ENCODE data around the gene PRKCB. TPM values are rescaled to one million over a fixed set of nuclear protein-coding genes. Genes with fewer than 3 reads are reported as not detected.
"Not testable (repeated sequence)": the region's sequence is repeated elsewhere in the genome, so short reads cannot be mapped to it uniquely, and the experiment has no call there.

Gene PRKCB
- total RNA-seq, 1 donor from 2014 or later: not detected

DNA sequence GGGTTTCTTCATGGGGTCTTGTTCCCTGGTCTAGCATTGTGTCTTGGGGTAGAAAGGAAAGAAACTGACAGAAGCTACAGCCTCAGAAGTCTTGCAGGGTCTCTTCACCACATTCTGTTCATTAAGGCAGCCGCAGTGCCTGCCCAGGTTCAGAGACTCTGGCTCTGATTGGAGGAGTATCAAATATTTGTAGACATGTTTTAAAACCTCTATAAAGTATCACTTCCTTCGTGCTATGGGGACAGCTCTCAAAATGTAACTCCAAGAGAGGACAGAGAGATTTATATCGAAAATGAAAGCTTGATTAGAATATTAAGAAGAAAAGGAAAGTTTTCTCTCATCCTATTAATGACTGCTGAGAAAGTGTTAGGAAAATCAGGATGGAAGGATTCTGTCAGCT, 313.3 kb downstream of the PRKCB start:
- Mint-ChIP-seq H3K36me3 (ENCODE audit: unreplicated experiment) (no peaks in the 10 kb centered on the region), H3K4me3 (ENCODE audit: unreplicated experiment) (no peak overlapping the region), H3K4me1 (ENCODE audit: unreplicated experiment) (no peaks in the 10 kb centered on the region), H3K27ac (ENCODE audit: unreplicated experiment) (no peak overlapping the region), H3K9me3 (ENCODE audit: unreplicated experiment) (no peaks in the 10 kb centered on the region), H3K27me3 (ENCODE audit: unreplicated experiment) (no peaks in the 10 kb centered on the region)
- TF ChIP-seq, protein P1, sequence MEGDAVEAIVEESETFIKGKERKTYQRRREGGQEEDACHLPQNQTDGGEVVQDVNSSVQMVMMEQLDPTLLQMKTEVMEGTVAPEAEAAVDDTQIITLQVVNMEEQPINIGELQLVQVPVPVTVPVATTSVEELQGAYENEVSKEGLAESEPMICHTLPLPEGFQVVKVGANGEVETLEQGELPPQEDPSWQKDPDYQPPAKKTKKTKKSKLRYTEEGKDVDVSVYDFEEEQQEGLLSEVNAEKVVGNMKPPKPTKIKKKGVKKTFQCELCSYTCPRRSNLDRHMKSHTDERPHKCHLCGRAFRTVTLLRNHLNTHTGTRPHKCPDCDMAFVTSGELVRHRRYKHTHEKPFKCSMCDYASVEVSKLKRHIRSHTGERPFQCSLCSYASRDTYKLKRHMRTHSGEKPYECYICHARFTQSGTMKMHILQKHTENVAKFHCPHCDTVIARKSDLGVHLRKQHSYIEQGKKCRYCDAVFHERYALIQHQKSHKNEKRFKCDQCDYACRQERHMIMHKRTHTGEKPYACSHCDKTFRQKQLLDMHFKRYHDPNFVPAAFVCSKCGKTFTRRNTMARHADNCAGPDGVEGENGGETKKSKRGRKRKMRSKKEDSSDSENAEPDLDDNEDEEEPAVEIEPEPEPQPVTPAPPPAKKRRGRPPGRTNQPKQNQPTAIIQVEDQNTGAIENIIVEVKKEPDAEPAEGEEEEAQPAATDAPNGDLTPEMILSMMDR (IDR thresholded peaks at IDR 0.05): no peak
- no peak for DNase-seq (ENCODE audit: extremely low spot score, unreplicated experiment)

DNA sequence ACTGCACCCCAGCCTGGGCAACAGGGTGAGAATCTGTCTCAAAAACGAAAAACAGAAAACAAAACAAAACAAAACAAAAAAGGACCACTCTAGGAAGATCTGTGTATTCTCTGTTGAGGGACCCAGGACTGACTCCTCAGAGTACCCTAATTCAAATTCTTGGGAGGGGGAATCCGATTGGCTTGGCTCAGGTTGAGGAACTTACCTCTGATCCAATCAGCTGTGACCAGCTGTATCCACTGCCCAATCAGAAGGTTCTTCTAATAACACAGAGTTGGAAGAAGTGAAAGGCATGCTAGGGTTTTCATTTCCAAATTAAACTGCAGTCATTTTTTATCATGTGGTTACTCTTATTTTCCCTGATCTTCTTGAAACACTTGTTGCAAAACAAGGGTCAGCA, 314.5 kb downstream of the PRKCB start:
- no peak overlapping the region for H3K4me3 Mint-ChIP-seq (ENCODE audit: unreplicated experiment)
- TF ChIP-seq, protein P1 (IDR thresholded peaks at IDR 0.05): no peak
- H3K36me3 Mint-ChIP-seq (ENCODE audit: unreplicated experiment): no peaks in the 10 kb centered on the region
- H3K27ac Mint-ChIP-seq (ENCODE audit: unreplicated experiment): no peak overlapping the region
- DNase-seq (ENCODE audit: extremely low spot score, unreplicated experiment): no peak
- H3K4me1 Mint-ChIP-seq (ENCODE audit: unreplicated experiment): no peaks in the 10 kb centered on the region
- no peaks in the 10 kb centered on the region for H3K27me3 Mint-ChIP-seq (ENCODE audit: unreplicated experiment)
- H3K9me3 Mint-ChIP-seq (ENCODE audit: unreplicated experiment): no peaks in the 10 kb centered on the region

DNA sequence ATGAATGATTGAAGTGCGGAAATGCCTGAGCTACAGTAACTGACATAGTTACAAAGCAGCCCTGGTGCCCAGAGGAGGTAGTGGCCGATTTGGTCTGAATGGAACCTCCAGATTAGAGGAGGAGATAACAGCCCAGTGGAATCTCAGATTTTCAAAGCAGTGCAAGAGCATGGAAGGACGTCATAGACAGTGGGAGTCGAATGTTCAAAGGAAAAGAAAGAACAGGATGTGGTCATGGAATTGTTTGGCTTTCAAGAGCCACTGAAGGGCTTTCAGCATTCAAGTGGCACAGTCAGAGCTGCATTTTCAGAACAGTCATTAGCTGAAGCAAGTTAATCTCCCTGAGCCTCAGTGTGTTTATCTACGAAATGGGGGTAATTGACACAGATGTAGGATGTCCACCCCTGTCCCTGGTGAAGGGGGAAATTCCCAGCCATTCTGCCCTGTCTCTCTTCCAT, 315.7 kb downstream of the PRKCB start:
- H3K4me1 Mint-ChIP-seq (ENCODE audit: unreplicated experiment): no peaks in the 10 kb centered on the region
- TF ChIP-seq, protein P1 (IDR thresholded peaks at IDR 0.05): no peak
- DNase-seq (ENCODE audit: extremely low spot score, unreplicated experiment): no peak
- H3K27ac Mint-ChIP-seq (ENCODE audit: unreplicated experiment): no peak overlapping the region
- no peaks in the 10 kb centered on the region for H3K27me3 Mint-ChIP-seq (ENCODE audit: unreplicated experiment)
- H3K36me3 Mint-ChIP-seq (ENCODE audit: unreplicated experiment): no peaks in the 10 kb centered on the region
- peaks cover 5% of the 10 kb centered on the region for H3K9me3 Mint-ChIP-seq (ENCODE audit: unreplicated experiment)
- H3K4me3 Mint-ChIP-seq (ENCODE audit: unreplicated experiment): no peak overlapping the region

DNA sequence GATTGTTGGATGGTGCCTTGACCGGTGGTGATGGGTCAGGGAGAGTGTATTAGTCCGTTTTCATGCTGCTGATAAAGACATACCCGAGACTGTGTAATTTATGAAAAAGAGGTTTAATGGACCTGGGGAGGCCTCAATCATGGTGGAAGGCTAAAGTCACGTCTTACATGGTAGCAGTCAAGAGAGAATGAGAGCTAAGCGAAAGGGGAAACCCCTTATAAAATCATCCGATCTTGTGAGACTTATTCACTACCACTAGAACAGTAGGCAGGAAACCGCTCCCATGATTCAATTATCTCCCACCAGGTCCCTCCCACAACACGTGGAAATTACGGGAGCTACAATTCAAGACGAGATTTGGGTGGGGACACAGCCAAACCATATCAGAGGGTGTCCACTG, 316.3 kb downstream of the PRKCB start:
- not testable (repeated sequence) for H3K27me3 Mint-ChIP-seq (ENCODE audit: unreplicated experiment)

DNA sequence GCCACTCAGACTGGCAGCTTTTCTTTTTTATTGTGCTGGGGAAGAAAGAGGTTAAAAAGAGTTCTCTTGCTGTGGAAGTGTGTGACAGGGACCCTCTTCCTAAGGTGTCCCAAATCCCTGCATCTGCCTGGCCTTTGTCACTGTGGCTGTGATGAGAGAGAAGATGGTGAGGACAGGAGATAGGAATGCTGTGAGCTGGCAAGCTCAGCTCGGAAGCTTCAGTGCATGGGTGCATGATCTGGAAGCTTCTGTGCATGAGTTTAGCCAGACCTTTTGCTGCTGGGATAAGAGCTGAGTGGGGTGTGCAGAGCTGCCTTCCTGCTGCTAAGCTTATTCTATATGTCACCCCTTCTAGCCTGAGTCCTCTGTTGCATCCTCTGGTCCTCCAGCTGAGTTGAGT, 317.0 kb downstream of the PRKCB start:
- no peaks in the 10 kb centered on the region for H3K4me1 Mint-ChIP-seq (ENCODE audit: unreplicated experiment)
- TF ChIP-seq, protein P1 (IDR thresholded peaks at IDR 0.05): no peak
- no peak for DNase-seq (ENCODE audit: extremely low spot score, unreplicated experiment)
- no peak overlapping the region for H3K4me3 Mint-ChIP-seq (ENCODE audit: unreplicated experiment)
- no peak overlapping the region for H3K27ac Mint-ChIP-seq (ENCODE audit: unreplicated experiment)
- no peaks in the 10 kb centered on the region for H3K36me3 Mint-ChIP-seq (ENCODE audit: unreplicated experiment)
- no peaks in the 10 kb centered on the region for H3K27me3 Mint-ChIP-seq (ENCODE audit: unreplicated experiment)
- H3K9me3 Mint-ChIP-seq (ENCODE audit: unreplicated experiment): peaks cover 7% of the 10 kb centered on the region

More for the DNA sequence above, 316.3 kb downstream of the PRKCB start:
- DNase-seq (ENCODE audit: extremely low spot score, unreplicated experiment); H3K36me3 Mint-ChIP-seq (ENCODE audit: unreplicated experiment); H3K27ac Mint-ChIP-seq (ENCODE audit: unreplicated experiment); H3K4me3 Mint-ChIP-seq (ENCODE audit: unreplicated experiment); H3K4me1 Mint-ChIP-seq (ENCODE audit: unreplicated experiment); H3K9me3 Mint-ChIP-seq (ENCODE audit: unreplicated experiment): not testable (repeated sequence)

DNA sequence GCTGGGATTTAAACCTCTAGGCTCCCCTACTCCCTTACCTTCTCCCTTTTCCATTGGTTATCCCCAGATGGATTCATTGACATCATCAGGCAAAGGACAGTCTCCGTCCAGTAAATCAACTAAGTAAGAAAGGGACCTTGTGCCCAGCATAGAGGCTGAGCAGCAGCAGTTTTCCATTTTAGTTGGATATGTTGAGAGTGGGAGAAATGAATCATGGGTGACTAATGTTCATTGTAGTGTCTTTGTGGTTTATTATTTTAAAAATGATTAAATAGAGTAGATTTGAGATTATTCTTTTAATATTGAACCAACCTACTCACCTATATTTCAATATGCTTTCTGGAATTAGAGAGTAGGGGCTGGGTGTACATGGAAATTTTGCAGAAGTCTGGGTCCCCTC, 321.0 kb downstream of the PRKCB start:
- TF ChIP-seq, protein P1 (IDR thresholded peaks at IDR 0.05): no peak
- Mint-ChIP-seq H3K27me3 (ENCODE audit: unreplicated experiment) (no peaks in the 10 kb centered on the region), H3K36me3 (ENCODE audit: unreplicated experiment) (no peaks in the 10 kb centered on the region), H3K9me3 (ENCODE audit: unreplicated experiment) (peaks cover 8% of the 10 kb centered on the region), H3K4me1 (ENCODE audit: unreplicated experiment) (no peaks in the 10 kb centered on the region), H3K27ac (ENCODE audit: unreplicated experiment) (no peak overlapping the region), H3K4me3 (ENCODE audit: unreplicated experiment) (no peak overlapping the region)
- DNase-seq (ENCODE audit: extremely low spot score, unreplicated experiment): no peak
